GM19043 (cell line): ENCODE results near the gene FTSJ1.
A peak's percentile ranks its signal among the peaks of the same experiment; 100 is the strongest.
"Not testable (repeated sequence)": the region's sequence is repeated elsewhere in the genome, so short reads cannot be mapped to it uniquely, and the experiment has no call there.

Experiments used
- ATAC-seq: cut with Tn5 transposase; IDR thresholded peaks from one replicate; pipeline ENCODE4 v1.9.1; 2021; ENCODE audit warnings: low read depth; ENCODE audit not compliant: unreplicated experiment

FTSJ1 gene, protein sequence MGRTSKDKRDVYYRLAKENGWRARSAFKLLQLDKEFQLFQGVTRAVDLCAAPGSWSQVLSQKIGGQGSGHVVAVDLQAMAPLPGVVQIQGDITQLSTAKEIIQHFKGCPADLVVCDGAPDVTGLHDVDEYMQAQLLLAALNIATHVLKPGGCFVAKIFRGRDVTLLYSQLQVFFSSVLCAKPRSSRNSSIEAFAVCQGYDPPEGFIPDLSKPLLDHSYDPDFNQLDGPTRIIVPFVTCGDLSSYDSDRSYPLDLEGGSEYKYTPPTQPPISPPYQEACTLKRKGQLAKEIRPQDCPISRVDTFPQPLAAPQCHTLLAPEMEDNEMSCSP

DNA sequence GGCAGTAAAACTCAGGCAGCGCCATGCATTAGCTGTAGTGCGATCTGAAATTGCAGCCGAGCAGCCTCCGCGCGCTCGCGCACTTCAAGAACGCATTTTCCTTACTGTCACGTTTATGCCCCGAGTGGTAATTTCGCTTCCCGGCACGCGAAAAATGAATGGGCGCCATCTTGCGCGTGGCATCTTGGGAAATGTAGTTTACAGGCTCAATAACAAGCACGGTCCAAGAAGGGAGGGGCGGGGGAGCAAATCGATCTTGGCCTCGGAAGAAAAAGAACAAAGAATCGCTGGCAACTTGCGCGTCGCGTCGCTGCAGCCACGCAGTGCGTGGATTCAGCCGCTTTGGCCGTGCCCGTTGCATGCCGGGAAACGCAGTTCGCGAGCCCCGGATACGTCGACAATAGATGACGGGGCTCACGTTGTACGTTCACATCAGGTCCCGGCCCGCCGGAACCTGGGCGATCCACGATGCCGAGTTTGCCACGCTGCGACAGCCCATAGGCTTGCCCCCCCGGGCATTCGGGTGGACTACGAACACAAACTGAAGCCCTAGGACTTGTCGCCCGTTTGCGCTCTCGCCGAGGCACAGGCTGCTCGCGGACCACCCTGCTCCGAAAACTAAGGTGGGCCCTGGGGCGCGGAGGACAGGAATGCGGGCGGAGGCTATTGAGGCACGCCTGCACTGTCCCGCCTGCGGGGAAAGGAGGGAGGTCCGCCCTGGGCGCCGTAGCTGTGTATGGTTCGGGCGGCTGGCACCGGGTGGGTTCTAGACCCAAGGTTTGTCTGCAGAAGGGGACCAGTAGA, at the start of gene FTSJ1:
TSS of gene FTSJ1 (plus strand) at position 426 of the 804 bp plus-strand sequence. CDS start 1,849 bp downstream, outside the sequence.
- peak; percentile 83 for ATAC-seq

DNA sequence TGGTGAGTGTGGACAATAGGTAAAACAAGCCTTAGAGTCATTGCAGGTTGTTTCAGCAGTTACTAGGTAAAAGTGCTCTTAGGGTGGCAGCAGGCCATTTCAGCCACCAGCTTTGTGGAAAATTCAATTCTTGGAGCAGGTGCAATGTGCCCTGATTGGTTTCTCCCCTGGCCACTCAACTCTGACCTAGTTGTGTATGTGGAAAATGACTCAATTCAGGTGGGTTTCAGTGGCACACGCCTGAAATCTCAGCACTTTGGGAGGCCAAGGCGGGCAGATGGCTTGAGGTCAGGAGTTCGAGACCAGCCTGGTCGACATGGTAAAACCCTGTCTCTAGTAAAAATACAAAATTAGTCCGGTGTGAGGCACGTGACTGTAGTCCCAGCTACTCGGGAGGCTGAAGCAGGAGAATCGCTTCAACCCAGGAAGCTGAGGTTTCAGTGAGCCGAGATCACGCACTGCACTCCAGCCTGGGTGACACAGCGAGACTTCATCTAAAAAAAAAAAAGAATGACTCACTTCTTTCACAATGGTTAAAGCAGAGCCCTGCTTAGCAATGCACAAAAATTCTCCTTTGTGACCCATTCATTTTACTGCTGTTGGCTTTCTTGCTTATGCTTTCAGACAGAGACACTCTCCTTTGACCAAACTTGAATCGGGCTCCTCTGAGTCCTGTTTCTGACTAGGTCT, 48.8 kb upstream of the FTSJ1 start:
- not testable (repeated sequence) for ATAC-seq

DNA sequence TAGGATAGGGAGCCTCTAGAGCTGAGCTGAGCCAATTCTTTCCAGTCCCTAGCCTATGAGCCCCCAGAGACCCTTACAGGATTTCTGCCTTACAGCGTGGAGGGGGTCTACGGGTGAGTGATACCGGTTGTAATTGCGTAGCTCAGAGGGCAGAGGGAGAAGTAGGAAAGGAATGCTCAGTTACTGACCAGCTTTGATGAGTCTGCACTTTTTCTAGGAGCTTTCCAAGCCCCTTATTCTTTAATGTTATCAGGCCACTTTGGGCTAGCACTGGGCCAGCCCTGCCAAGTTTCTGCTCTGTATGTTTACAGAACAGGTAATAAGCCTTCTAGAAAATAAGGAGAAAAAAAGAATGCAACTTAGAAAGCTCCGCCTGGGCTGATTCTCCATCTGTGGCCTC, 46.4 kb upstream of the FTSJ1 start:
- not testable (repeated sequence) for ATAC-seq

DNA sequence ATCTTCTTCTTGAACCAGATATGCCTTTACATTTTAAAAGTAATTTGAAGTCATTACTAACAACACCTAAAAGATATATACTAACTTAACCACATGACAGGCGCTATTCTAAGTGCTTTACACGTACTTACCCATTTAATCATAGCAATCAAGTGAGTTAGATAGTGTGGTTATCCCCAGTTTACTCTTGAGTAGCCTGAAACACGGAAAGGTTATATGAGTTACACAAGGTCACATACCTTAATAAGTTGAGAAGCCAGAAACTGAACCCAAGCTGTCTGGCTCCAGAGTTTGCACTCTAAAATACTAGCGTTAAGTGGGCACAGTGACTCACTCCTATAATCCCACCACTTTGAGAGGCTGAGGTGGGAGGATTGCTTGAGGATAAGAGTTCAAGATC, 45.8 kb upstream of the FTSJ1 start:
- not testable (repeated sequence) for ATAC-seq

DNA sequence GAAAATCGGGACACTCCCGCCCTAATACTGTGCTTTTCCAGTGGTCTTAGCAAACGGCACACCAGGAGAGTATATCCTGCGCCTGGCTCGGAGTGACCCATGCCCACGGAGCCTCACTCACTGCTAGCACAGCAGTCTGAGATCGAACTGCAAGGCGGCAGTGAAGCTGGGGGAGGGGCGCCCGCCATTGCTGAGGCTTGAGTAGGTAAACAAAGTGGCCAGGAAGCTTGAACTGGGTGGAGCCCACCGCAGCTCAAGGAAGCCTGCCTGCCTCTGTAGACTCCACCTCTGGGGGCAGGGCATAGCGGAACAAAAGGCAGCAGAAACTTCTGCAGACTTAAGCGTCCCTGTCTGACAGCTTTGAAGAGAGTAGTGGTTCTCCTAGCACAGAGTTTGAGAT, 42.3 kb upstream of the FTSJ1 start:
- ATAC-seq, result not testable (repeated sequence)

DNA sequence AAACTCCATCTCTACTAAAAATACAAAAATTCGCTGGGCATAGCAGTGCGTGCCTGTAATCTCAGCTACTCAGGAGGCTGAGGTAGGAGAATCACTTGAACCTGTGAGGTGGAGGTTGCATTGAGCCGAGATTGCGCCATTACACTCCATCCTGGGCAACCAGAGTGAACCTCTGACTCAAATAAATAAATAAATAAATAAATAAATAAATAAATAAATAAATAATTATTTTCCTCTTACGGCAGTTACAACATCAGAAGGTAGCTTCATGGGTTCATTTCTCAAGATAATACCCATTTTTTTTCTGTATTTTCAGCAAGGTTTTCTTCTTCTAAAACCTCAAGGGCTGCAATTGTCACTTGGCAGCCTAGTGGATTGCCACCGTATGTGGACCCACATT, 28.8 kb upstream of the FTSJ1 start:
- not testable (repeated sequence) for ATAC-seq

DNA sequence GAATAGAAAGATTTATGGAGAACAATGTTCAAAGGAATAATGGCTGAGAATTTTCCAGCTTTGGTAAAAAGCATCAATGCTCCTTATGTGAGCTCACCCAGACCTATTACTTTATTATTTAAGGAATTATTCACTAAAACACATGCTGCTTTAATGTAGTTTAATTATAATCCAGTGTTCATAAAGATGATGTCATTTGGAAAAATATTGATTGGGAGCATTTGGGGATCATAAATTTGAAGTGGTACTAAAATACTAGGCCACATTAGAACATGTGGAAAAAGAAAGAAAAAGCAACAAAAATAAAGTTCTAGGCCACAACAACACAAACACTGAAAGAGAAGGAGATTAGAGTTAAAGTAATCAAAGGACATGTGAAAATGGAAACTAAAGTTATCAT, 25.9 kb upstream of the FTSJ1 start:
- no peak for ATAC-seq

DNA sequence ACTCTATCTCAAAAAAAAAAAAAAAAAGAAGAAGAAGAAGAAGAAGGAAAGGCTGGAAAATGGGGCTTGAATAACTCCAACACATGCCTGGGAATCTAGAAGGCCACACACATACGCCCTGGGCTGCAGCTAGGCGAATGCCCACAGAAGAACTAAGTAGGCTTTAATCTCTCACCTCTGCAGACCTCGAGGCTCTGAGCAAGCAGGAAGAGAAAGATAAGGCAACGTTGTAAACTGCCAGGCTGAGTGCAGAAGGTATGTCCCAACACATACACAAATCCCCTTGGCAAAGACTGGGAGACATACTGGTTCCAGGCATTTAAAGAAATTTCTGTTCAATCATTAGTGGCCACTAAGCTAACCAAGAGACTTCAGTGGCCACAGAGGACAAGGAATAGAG, 24.3 kb upstream of the FTSJ1 start:
- ATAC-seq, result no peak

DNA sequence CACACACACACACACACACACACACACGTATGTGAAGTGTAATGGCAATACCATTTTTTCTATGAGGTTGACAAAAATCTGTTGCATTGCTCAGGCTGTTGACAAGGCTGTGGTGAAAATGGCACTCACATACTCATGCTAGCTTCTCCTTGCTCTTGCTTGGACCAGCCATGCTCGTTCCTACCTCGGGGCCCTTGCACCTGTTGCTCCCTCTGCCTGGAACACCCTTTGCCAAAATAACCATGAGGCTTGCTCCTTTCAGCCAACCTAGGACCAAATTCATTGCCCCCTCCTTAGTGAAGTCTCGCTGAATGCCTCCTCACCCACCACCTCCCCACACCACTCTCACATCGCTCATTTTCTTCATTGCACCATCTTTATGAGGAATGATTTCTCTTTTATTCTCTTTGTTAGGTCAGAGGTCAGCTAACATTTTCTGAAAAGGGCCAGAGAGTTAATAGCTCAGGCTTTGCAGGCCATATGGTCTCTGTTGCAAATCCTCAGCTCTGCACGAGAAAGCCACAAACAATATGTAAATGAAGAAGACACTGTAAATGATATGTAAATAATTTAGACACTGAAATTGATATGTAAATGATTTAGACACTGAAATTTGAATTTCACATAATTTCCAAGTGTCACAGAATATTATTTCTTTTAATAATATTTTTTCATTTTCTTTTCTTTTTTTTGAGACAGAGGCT, 19.2 kb upstream of the FTSJ1 start:
- ATAC-seq, result no peak

DNA sequence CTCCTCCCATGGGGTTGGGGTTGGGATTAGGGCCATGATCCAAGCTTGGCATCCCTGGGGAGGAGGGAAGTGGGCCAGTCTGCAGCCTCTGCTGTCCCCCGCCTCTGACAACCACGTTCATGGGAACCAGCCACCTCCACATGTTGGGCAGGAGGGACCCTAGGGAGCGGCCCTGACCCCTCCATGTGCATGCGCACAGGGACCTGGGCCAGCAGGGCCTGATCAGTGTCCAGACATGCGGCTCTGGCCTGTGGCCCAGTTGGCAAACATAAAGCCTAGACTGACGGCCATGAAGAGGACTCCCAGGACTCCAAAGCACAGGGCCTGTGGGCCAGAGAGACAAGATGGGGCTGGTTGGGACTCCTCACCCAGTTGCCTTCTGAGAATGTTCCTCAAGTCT, 17.3 kb upstream of the FTSJ1 start:
- ATAC-seq, result no peak

DNA sequence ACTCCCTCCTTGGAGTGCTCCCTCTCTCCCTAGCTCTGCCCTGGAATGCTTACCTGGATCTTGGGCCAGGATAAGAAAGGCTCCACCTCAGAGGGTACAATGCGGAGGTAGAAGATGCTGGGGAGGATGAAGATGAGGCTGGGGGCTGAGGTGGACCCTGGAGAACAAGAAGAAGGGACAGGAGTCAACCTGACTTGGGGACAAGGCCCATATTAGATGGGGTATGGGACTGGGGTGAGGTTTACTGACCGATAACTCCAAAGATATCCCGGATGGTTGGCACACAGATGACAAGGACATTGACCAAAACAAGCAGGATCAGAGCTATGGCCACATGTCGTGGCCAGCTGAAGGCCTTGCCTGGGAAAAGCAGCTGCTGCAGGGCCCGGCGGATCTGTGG, 16.5 kb upstream of the FTSJ1 start:
- ATAC-seq, result no peak

DNA sequence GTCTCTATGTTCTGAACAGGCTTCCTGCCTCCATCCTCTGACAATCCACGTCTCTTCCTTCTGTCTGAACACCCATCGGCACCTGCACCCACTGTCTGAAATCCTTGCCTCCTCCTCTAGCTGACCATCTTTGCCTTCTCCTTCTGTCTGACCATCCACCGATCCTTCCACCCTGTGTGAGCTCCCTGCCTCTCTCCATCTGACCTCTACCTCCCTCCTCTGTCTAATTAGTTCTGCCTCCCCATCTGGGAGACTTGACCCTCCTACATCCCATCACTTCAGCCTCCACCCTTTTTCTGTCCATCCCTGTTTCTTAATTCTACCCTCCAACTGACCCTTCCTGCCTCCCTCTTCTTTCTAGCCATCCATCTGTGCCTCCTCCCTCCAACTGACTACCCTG, 16.0 kb upstream of the FTSJ1 start:
- no peak for ATAC-seq

DNA sequence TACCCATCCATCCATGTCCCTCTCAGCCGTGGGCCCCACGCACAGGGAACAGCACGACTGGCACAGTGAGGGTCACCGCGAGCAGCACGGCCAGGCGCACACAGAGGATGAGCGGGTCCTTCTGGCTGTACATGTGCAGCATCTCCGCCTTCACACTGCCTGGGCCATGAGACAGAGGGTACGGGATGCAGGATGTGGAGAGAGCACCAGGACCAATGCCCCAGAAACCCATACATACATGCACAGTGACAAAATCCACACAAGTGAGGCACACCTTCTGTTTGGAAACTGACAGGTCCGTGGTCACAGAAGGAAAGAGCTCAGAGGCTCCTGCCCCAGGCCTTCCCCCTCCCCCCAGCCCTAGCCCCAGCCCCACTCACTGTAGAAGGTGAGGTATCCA, 15.4 kb upstream of the FTSJ1 start:
- no peak for ATAC-seq

DNA sequence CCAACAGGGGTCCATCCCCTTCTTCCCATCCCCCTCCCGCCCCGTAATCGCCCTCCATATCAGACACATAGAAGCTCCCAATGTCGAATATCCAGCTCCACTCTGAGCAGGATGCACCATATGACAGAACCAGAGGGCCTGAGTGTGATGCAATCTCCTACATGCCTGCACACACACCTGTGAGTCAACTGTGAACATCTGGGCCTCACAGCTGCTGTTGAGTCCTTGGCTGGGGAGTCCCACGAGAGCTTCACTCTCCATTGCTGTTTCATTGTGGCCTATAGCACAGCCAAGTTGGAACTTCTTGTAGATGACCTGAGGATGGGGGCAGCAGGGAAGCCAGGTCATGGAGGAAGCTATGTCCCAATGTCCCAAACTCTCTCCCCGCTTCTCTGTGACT, 14.2 kb upstream of the FTSJ1 start:
- ATAC-seq, result no peak

DNA sequence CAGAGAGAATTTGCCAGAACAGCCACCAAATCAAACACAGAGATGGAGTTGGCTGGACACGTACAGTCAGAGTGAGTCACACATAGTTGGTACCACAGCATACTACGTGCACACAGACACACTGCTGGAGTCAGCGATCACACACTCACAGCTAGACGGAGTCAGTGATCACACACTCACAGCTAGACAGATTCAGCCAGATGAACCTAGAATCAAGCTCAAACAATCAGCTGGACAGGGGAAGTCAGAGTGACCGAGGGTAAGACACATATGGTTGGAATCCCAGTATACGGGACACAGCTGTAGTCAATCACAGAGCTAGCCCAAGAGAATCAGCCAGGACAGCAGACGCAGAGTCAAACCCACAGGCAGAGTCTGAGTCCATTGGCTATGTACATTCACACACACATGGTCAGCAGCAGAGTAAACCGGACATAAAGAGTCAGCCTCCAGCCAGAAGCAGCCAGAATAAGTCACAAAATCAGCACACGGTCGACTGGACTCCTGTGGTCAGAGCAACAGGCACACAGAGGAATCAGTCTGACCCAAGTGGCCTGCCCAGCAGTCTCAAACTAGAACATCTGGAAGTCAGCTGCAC, 10.6 kb upstream of the FTSJ1 start:
- ATAC-seq, result no peak

DNA sequence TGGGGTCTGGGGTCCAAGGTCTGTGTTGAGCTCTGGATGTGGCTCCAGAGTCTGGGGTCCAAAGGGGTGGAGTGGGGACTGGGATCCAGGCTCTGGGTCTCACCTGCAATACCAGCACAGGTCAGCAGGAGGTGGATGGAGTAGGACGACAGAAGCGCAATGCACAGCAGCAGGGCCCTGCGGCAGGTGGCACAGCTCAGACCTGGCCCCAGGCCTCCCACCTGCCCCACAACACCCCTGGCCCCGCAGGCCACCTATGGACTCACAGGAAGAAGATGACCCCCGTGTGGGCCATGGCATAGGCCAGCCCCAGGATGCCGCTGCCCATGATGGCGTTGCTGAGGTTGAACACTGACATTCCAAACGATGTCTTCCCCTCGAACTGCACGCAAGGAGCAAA, 9.3 kb upstream of the FTSJ1 start:
- no peak for ATAC-seq

DNA sequence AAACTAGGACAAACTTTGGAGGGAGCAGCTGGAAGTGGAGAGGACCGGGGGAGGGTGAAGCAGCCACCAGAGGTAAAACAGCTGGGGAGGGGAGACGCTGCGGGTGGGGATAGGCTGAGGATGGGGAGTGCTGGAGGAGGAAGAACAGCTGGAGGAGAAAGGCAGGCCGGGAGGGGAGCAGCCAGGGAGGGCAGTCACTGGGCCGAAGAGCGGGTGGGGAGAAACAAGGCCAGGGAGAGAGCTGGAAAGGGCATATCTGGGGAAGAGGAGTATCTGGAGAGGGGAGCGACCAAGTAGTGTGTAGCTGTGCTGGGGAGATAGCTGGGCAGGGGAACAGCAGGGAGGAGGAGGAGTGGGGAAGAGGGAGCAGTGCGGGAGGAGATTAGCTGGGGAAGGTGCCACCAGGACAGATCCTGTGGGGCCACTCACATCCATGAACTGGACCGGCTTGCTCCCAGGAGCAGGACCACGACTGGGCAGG, 8.7 kb upstream of the FTSJ1 start:
- ATAC-seq, result no peak

DNA sequence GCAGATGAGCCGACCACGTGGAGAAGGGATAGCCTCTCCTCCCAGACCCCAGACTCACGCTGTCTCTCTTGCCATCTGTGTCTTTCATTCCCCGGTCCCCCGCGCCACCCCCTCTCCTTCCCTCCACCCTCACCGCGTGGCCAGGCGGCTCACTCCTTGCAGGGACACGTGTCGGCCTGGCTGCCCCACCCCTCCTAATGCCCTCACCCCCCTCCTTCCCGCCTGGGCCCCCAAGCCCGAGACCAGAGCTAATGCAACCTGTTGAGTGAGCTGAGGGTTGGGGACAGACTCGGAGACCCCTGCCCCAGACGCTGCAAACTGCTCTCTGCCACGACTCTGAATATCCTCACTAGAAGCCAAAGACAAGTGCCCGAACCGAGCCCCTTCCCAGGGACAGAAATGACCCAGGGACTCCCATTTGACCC, 7.7 kb upstream of the FTSJ1 start:
- no peak for ATAC-seq

DNA sequence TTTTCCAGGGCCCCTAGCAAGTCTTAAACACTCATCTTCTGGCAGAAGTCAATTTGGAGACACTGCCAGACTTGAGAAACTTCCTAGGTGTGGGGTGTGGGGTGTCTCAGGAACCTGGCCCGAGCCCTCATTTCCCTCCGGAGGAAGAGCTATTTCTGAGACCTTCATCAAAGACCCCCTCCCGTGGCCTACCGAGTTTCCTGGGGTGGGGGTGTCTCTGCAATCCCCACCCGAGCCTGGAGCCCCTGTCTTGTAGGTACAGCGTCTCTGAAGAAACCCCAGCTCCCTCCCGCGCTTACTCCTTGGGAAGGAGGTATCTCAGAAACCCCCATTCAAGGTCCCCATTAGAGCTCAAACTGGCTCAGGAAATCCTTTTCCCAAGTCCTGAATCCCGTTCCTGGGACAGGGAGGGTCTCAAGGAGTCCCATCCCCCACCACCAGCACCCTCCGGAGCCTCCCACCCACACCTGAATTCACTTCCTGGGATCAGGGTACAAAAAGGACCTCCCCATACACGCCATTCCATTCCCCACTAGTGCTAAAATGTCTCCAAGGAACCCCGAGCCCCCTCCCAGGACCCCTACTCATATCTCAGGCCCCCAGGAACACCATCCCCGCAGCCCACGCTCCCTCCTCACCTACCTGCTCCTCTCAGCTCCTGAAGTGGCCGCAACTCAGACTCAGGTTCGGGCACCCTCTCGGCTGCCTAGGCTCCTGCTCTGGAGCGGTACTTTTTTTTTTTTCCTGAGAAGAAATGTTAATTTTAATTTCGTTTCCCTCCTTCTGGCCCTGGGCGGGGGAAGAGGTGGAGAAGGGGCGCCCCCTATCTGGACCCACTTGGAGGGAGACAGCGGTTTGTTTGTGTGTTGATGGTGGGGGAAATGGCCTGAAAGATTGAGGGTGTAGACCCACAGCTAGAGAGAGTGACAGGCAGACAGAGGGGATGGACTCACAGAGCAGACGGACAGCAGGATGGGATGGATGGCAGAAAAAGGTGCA, 7.0 kb upstream of the FTSJ1 start:
- ATAC-seq, result no peak
